Smooth muscle cell (in vitro differentiated cells): Measurements from ENCODE around the gene TEX13D. TPM values are rescaled to one million over a fixed set of nuclear protein-coding genes. Genes with fewer than 3 reads are reported as not detected.

Experiments
- DNase-seq: peaks from one replicate; lab custom pipeline; 2025; ENCODE audit not compliant: unreplicated experiment; lab: John Stamatoyannopoulos, UW
- H2AFZ ChIP-seq: fragments of 200-600 bp; sonication (generic); 2 replicates; pipeline ENCODE4 v1.6.0; 2016; ENCODE audit warnings: antibody characterized with exemption, low read depth, mild to moderate bottlenecking
- H3F3A ChIP-seq: fragments of 200-600 bp; sonication (generic); 2 replicates; pipeline ENCODE4 v1.6.0; 2017; ENCODE audit warnings: antibody characterized with exemption, low read depth
- H3K27ac ChIP-seq: fragments of 200-600 bp; sonication (generic); 2 replicates; pipeline ENCODE4 v1.5.1; 2016; ENCODE audit warnings: low read depth, mild to moderate bottlenecking
- H3K27me3 ChIP-seq: fragments of 200-600 bp; sonication (generic); 2 replicates; pipeline ENCODE4 v1.6.1; 2016; ENCODE audit warnings: low read depth, mild to moderate bottlenecking
- H3K36me3 ChIP-seq: fragments of 200-600 bp; sonication (generic); 2 replicates; pipeline ENCODE4 v1.5.1; 2016; ENCODE audit warnings: low read depth
- H3K4me1 ChIP-seq: fragments of 200-600 bp; sonication (generic); 2 replicates; pipeline ENCODE4 v1.5.1; 2016; ENCODE audit warnings: low read depth
- H3K4me2 ChIP-seq: fragments of 200-600 bp; sonication (generic); 2 replicates; pipeline ENCODE4 v1.6.0; 2016; ENCODE audit warnings: mild to moderate bottlenecking
- H3K4me3 ChIP-seq: fragments of 200-600 bp; sonication (generic); 2 replicates; pipeline ENCODE4 v1.5.1; 2016; ENCODE audit warnings: mild to moderate bottlenecking
- H3K79me2 ChIP-seq: fragments of 200-600 bp; sonication (generic); 2 replicates; pipeline ENCODE4 v1.6.0; 2016; ENCODE audit warnings: low read depth, mild to moderate bottlenecking
- H3K9ac ChIP-seq: fragments of 200-600 bp; sonication (generic); 2 replicates; pipeline ENCODE4 v1.6.0; 2016; ENCODE audit warnings: low read depth
- H3K9me3 ChIP-seq: fragments of 200-600 bp; sonication (generic); replicated peaks from 2 replicates; pipeline ENCODE4 v1.5.1; 2016; ENCODE audit warnings: low read depth
- H4K20me1 ChIP-seq: fragments of 200-600 bp; sonication (generic); 2 replicates; pipeline ENCODE4 v1.6.0; 2016; ENCODE audit warnings: low read depth
- CTCF ChIP-seq: fragments of 200-600 bp; sonication (generic); IDR thresholded peaks from 2 replicates; pipeline ENCODE4 v1.5.1; 2017; ENCODE audit warnings: borderline replicate concordance, mild to moderate bottlenecking, antibody characterized with exemption; ENCODE audit not compliant: insufficient read depth, poor library complexity, severe bottlenecking
- WGBS: methylation state at CpG from one replicate; pipeline ENCODE4 v1.1.7; 2016; ENCODE audit warnings: low lambda C conversion rate; 5-methylcytosine and 5-hydroxymethylcytosine counted together
- polyA plus RNA-seq: library from polyadenylated mRNA; unstranded; fragments of >200 nt; fragmentation: Nextera tagmentation; extraction: Ambion mirVana; gene quantifications from 2 replicates; pipeline ENCODE4 v1.2.1, GENCODE V29; 2016
- total RNA-seq: library from RNA; depleted of rRNA; stranded (reverse); fragments of >200 nt; gene quantifications from 2 replicates; pipeline ENCODE4 v1.2.3, GENCODE V29; 2014

Gene TEX13D
- total and polyA plus RNA-seq, 2 experiments from 2014 or later: 0.04 TPM; not detected in 1

- TF ChIP-seq CTCF: no peak
- Histone ChIP-seq H3K79me2 (no peaks in the 10 kb centered on the region), H4K20me1 (no peaks in the 10 kb centered on the region), H3K4me1 (no peaks in the 10 kb centered on the region), H3K27me3 (no peaks in the 10 kb centered on the region), H3K9me3 (no peaks in the 10 kb centered on the region), H3K36me3 (no peaks in the 10 kb centered on the region), H2AFZ (no peak overlapping the region), H3K27ac (no peak overlapping the region), H3F3A (no peaks in the 10 kb centered on the region), H3K4me2 (no peak overlapping the region), H3K4me3 (no peak overlapping the region), H3K9ac (no peak overlapping the region)
- WGBS: 71% methylated on average over 2 of the region's 2 CpGs
- no peak for DNase-seq
These were observed 22.2 kb downstream of the TEX13D start for GRCh38 chrX:124354648-124355047.

- Histone ChIP-seq H3K9ac (no peak overlapping the region), H3K9me3 (no peaks in the 10 kb centered on the region), H3K27me3 (no peaks in the 10 kb centered on the region), H4K20me1 (no peaks in the 10 kb centered on the region), H3F3A (no peaks in the 10 kb centered on the region), H3K27ac (no peak overlapping the region), H3K4me2 (no peak overlapping the region), H2AFZ (no peak overlapping the region), H3K36me3 (no peaks in the 10 kb centered on the region), H3K4me3 (no peak overlapping the region), H3K79me2 (no peaks in the 10 kb centered on the region), H3K4me1 (no peaks in the 10 kb centered on the region)
- TF ChIP-seq CTCF: no peak
- no peak for DNase-seq
- 45% methylated on average over 3 of the region's 3 CpGs for WGBS
These were observed 26.4 kb downstream of the TEX13D start for GRCh38 chrX:124358800-124359383.

- Histone ChIP-seq H3K4me3 (no peak overlapping the region), H3K79me2 (no peaks in the 10 kb centered on the region), H3K36me3 (no peaks in the 10 kb centered on the region), H3K9ac (no peak overlapping the region), H3K4me2 (no peak overlapping the region), H3K27ac (no peak overlapping the region), H4K20me1 (no peaks in the 10 kb centered on the region), H3F3A (no peaks in the 10 kb centered on the region), H2AFZ (no peak overlapping the region), H3K9me3 (no peaks in the 10 kb centered on the region), H3K27me3 (no peaks in the 10 kb centered on the region), H3K4me1 (no peaks in the 10 kb centered on the region)
- TF ChIP-seq CTCF: no peak
- WGBS: 59% methylated on average over 2 of the region's 2 CpGs
- no peak for DNase-seq
These were observed 29.6 kb downstream of the TEX13D start for GRCh38 chrX:124362072-124362471.

GRCh38 chrX:124362761-124363160, 30.3 kb downstream of the TEX13D start:
- H3K4me1 ChIP-seq: no peaks in the 10 kb centered on the region
- no peak overlapping the region for H3K27ac ChIP-seq
- H3K9ac ChIP-seq: no peak overlapping the region
- H3K36me3 ChIP-seq: no peaks in the 10 kb centered on the region
- no peaks in the 10 kb centered on the region for H3K9me3 ChIP-seq
- 58% methylated on average over 1 of the region's 1 CpG for WGBS
- H3K4me3 ChIP-seq: no peak overlapping the region
- no peak for TF ChIP-seq CTCF
- no peaks in the 10 kb centered on the region for H3K27me3 ChIP-seq
- no peaks in the 10 kb centered on the region for H4K20me1 ChIP-seq
- no peak overlapping the region for H3K4me2 ChIP-seq
- H3K79me2 ChIP-seq: no peaks in the 10 kb centered on the region
- H2AFZ ChIP-seq: no peak overlapping the region
- no peaks in the 10 kb centered on the region for H3F3A ChIP-seq
- DNase-seq: no peak
